ENCODE results near the gene RPL10.
A peak's percentile ranks its signal among the peaks of the same experiment; 100 is the strongest.

Gene RPL10

DNA sequence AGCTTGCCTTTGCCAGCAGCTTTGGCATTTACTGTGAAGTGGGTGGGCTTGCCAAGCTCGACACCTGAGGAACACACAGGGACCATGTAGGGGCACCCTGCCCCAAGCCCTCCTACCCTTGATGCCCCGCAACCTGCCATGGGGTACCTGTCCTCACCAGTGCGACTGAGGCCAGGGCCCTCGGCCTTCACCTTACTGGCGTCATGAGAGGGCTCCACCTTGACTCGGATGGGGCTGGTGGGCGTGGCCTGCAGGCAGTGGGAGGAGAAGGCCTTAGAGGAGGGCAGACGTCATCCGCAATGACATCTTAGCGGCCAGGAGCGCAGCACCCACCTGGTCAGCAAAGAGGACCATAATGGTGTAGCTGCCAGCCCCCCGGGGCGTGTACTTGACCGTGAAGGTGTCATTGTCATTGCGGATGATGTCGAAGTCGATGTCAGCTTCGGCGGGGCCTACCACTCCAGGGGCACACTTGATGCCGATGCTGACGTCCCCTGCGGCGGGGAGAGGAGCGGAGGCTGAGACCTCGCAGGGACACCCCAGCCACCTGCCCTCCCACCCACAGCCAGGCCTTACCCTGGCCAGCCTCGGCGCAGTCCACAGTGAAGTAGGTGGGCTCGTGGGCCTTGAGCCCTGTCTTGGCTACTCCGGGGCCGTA, 36.0 kb upstream of the RPL10 start:
- no peak for DNase-seq

GRCh38 chrX:154363706-154364439, 34.3 kb upstream of the RPL10 start:
- no peak for DNase-seq

DNA sequence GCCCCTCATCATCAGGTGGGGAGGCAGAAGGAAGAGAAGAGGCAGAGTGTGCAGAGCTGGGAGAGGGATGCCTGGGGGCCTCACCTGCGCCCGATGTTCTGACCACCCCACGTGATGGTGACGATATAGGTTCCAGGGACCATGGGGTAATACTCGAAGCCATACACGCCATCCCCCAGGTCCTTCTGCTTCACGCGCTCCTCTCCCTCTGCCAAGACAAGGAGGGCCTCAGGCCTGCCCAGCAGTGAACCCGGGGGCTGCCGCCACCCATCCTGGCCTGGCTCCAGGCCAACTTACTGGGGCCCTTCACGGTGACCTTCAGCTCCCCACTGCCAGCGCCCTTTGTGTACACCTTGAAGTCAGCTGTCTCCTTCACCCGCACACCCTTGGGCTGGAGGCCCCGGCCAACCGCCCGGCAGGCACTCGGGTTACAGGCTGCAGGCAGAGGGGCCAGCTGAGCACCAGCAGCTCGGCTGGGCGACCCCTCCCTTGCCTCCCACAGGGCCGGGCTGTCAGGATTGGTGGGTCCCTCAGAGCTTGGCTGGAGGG, 33.1 kb upstream of the RPL10 start:
- no peak for DNase-seq

DNA sequence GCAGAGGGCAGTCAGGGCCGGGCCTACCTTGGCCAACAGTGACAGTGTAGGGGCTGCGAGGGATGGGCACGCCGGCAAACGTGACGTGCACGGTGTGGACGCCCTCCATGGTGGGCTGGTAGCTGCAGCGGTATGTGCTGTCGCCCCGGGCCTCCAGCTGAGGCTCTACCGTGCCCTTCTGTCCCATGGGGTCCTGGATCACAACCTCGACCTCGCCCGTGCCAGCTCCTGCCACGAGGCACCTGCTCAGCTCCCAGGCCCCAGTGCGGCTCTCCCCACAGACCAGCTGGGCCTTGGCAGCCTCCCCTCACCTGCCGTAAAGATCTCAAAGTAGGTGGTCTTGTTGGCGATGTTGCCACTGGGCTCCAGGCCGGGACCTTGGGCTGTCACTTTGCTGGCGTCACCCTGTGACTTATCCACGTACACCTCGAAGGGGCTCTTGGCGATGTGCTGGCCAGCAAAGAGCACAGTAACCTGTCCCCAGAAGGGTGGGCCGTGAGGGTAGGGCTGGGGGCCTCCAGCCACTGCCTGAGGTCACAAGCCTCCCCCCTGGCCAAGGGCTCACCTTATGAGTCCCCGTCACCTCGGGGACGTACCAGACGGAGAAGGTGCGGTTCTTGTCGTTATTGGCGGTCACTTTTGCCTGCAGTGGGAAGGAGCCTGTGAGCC, 32.0 kb upstream of the RPL10 start:
- no peak for DNase-seq

GRCh38 chrX:154366666-154367055, 31.5 kb upstream of the RPL10 start:
- DNase-seq: peak in 1 of 2 donors; percentile 35

- DNase-seq: no peak
Observed at GRCh38 chrX:154367474-154368308, 30.5 kb upstream of the RPL10 start.

DNA sequence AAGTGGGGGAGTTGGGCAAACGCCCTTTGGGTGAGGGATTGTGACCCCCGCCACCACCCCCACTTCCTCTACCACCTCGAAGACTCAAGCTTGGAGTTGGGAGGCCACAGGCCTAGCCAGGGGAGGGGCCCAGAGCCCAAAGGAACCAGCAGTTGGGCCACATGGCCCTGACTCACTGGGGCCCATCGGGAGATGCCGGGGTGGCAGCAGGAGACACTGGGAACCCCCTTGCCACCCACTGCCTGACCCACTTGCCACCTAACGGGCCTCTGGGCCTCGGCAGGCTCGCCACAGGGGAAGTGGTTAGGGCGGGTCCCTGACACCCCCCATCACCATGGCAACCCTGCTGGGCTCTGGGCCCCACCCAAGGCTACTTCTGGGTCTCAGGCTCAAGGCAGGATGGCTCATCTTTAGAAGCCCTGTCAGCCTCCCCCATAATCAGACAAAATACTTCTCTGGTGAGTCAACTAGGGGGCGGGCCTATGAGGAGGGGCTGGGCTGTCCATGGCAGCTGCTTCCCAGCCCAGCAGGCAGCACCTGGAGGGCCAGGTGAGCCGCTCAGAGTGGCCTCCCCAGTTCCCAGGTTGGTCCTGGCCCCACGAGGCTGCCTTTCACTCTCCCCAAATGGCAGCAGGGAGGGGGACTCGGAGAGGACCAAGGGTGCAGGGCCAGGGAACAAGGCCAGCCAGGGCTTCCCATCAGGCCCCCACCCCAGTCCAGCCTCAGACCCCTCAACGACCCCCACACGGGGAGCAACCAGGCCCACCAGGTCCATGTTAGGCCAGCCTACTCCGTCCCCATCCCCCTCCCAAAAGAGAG, 29.3 kb upstream of the RPL10 start:
- no peak for DNase-seq

- peak in 1 of 2 donors; percentile 13 for DNase-seq
Observed at GRCh38 chrX:154369449-154370299, 28.5 kb upstream of the RPL10 start.

DNA sequence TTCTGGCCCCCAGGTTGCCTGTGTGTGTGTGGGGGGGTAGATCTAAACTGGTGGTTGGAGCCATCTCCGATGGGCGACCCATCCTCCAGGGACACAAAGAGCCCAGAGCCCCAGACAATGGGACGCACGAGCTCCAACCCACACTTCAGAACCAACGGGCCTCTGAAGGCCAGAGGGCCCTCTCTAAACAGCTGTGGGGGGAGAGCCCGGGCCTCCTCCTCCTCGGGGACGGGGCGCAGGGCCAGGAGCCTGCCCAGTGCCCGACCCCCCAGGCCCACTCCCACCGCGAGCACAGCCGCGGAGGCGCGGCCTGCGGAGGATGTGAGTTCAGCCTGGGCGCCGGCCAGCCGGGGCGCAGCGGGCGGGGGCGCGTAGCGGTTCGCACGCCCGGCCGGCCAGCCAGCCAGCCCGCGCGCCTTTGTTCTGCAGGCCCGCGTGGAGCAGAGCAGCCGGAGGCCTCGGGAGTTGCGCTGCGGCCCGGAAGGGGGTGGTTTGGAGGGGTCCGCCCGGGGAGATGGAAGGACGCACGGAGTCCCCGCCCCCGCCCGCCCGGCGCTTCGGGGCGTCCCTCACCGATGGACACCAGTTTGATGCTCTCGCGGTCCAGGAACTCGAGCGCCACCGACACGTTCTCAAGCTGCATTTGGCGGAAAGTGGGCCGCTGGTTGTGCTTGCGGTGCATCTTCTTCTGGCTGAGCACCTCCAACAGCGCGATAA, 27.7 kb upstream of the RPL10 start:
- no peak for DNase-seq

GRCh38 chrX:154371017-154371788, 27.0 kb upstream of the RPL10 start:
- peak; percentile 80 to 90 for DNase-seq

DNA sequence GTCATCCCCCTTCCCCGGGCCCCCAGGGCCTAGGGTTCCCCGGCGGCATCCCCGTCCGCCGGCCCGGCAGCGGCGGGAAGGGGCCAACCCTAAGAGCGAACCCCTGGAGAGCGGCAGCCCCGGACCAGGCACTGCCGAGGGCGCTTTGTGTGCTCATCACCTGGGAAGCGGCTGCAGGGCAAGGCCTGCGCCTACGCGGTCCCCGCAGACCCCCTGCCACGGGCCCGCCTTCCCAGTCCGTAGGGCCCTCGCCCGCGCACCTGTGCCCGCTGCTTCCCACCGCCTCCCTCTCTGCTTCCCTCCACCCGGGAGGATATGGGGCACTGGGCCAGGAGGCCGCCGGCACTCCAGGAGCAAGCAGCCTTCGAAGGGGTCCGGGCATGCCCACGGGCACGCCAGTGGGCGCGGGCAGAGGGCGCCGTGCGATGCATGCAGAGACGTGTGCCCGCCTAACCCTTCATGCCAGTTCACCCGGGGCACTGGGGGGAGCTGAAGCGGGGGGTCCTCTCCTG, 26.3 kb upstream of the RPL10 start:
- DNase-seq: no peak

- no peak for DNase-seq
Observed at GRCh38 chrX:154372612-154373022, 25.6 kb upstream of the RPL10 start.

DNA sequence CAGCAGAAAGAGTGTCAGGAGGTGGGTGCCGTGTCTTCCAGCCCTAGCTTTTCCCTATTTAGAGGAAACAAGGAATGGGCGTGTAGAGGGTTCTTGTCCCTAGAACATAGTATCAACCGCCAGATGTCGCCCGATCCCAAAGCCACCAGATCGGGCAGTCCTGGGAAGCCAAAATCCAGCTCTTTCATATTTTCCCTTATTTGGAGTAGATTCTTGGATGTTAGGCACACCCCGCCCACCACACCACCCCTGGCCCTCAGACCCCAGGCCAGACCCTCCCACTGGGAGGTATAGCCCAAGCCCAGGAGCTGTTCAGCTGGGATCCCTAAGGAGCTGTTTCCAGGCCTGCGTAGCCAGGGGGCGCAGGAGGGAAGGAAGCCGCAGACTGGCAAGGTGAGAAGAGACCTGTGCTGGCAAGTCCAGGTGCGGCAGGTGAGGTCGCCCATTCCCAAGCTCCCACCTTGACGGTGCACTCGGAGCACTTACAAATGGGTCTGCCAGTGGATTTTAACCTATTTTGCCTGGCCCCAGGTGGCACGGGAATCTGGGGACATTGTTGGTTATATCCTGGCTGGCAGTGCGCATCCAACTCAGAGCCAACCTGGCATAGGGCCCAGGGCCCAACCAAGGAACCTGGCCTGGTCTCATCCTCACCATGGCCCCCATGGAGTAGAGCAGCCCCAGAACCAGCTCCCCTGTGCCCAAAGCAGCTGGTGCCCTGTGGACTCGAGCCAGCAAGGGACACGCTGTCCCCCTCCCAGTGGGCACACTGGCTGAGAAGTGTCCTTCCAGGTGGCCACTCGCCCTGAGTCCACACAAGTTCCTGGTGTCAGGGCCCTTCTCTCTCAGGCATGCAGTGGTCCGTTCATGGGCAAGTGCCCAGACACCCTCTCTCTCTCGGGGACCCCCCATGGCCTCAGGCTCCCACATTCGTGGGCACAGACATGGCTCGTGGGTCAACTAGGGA, 24.6 kb upstream of the RPL10 start:
- DNase-seq: peak; percentile 25 to 41

DNA sequence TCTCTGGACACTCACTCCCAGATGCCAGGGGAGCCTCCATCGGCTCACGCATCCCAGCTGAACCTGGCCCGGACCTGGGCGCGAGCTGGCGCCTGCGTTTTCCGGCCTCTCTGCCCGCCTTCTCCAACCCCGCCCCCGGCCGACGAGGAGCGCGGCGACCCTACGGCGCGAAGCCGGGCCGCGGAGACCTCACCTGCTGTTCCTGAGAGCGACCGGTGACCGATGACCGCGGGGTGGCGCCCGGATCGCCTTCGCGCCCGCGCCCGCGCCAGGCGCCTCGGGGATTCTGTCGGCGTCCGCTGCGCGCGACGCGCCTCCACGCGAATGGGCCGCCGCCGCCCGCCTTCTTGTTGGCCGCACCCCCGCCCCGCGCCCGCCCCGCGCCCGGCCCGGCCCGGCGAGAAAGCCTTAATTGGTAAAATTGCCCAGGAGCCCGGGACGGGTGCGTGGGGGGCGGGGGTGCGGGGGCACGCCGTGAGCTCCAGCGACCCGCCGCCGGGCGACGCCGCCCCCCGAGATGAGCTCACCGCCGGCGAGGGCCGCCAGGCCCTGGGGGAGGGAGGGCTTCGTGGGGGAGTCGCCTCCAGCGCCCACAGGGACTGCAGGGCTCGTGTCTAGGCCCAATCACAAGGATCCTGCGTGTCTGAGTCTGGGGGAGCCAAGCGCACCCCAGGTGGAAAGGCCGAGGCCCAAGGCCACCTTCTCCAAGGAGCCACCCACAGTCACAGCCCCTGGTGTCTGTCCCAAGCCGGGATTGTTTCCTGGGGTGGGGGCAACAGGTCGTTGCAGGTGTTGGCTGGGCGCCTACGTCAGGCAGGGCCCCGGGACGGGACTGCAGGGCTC, 23.6 kb upstream of the RPL10 start, which contains the start of gene FLNA:
TSS of gene FLNA (minus strand) at position 322 of the 843 bp plus-strand sequence. CDS start 3,389 bp downstream, outside the sequence.
- no peak for DNase-seq

DNA sequence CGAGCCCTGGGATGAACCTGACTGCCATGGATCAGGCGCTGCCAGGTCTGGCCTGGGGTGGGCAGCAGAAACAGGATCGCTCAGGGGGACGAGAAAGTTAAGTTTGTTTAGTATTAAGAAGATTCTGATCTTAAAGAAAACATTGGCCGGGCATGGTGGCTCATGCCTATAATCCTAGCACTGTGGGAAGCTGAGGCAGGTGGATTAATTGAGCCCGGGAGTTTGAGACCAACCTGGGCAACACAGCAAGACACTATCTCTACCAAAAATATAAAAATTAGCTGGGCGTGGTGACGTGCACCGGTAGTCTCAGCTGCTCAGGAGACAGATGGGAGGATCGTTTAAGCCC, 23.0 kb upstream of the RPL10 start:
- no peak for DNase-seq

- no peak for DNase-seq
Observed at GRCh38 chrX:154376774-154377173, 21.4 kb upstream of the RPL10 start.
